Ishikawa (cell line): ENCODE data around the gene CCDC47.

Experiments used
- EGR1 ChIP-seq: IDR thresholded peaks from 2 replicates; pipeline ENCODE4 v1.6.1; 2012
- EP300 ChIP-seq: IDR thresholded peaks from 2 replicates; pipeline ENCODE4 v1.6.1; 2012; ENCODE audit warnings: borderline replicate concordance
- FOXM1 ChIP-seq: IDR thresholded peaks from 2 replicates; pipeline ENCODE4 v1.6.1; 2012; ENCODE audit warnings: low read depth, borderline replicate concordance
- RAD21 ChIP-seq: IDR thresholded peaks from 2 replicates; pipeline ENCODE4 v1.6.1; 2012; ENCODE audit warnings: low read depth
- REST ChIP-seq: IDR thresholded peaks from 2 replicates; pipeline ENCODE4 v1.6.1; 2012; ENCODE audit warnings: low read depth, mild to moderate bottlenecking
- TCF12 ChIP-seq: IDR thresholded peaks from 2 replicates; pipeline ENCODE4 v1.6.1; 2012; ENCODE audit warnings: low read depth
- YY1 ChIP-seq: IDR thresholded peaks from 2 replicates; pipeline ENCODE4 v1.6.1; 2012; ENCODE audit warnings: low read depth
- ZBTB7A ChIP-seq: IDR thresholded peaks from 2 replicates; pipeline ENCODE4 v1.6.1; 2012; ENCODE audit warnings: low read depth

The CCDC47 gene

GRCh38 chr17:63696381-63696961 lies 76.9 kb downstream of the CCDC47 start:
- TF ChIP-seq ZBTB7A (no peak), RAD21 (peak; percentile 34; the same call in 1 of the 2 replicates)

- TF ChIP-seq RAD21, result no peak
- TF ChIP-seq EGR1, result no peak
- TF ChIP-seq FOXM1, result no peak
- TF ChIP-seq EP300, result no peak
- no peak for TF ChIP-seq REST
- TF ChIP-seq YY1, result no peak
- no peak for TF ChIP-seq ZBTB7A
- TF ChIP-seq TCF12, result no peak
These were observed 77.5 kb downstream of the CCDC47 start for GRCh38 chr17:63695889-63696288.
